ENCODE data around the gene PNPLA6. TPM values are rescaled to one million over a fixed set of nuclear protein-coding genes. Genes with fewer than 3 reads are reported as not detected.

PNPLA6 gene
- total and polyA plus RNA-seq, 2 of the 8 experiments (the other 6 are each of a cell fraction or from before 2014, with no cell fraction given) = 55.1 to 121 TPM

- Histone ChIP-seq H3K4me1 (replicated peaks in 1 of 4; ENCODE audit: control insufficient read depth in 3 of 4, insufficient read depth in 4 of 4, low read length in 3 of 4) (no peaks in the 10 kb centered on the region), H2AK5ac (ENCODE audit: low read depth, low read length) (no peak overlapping the region), H3K18ac (ENCODE audit: extremely low read depth, low read length) (no peak overlapping the region), H4K91ac (replicated peaks; ENCODE audit: insufficient read length, low read length) (no peak overlapping the region), H3K79me1 (ENCODE audit: low read depth, low read length) (no peaks in the 10 kb centered on the region), H2BK5ac (ENCODE audit: low read depth, low read length) (no peak overlapping the region), H2AFZ (ENCODE audit: low read length) (no peak overlapping the region), H2BK20ac (ENCODE audit: low read length) (no peak overlapping the region), H4K5ac (ENCODE audit: insufficient read length, low read depth, low read length) (no peak overlapping the region), H3K4me2 (ENCODE audit: insufficient read depth in 1 of 2, low read depth in 2 of 2, low read length in 2 of 2) (no peak overlapping the region), H3K4me3 (ENCODE audit: extremely low read depth in 1 of 4, insufficient read depth in 2 of 4, low read depth in 3 of 4, low read length in 4 of 4) (no peak overlapping the region), H2BK120ac (replicated peaks; ENCODE audit: low read depth, low read length) (no peak overlapping the region), H2BK15ac (ENCODE audit: low read length) (no peak overlapping the region), H3K36me3 (ENCODE audit: control insufficient read depth in 2 of 4, insufficient read depth in 4 of 4, low read length in 3 of 4) (no peaks in the 10 kb centered on the region), H3K79me2 (ENCODE audit: control insufficient read depth in 1 of 2, insufficient read depth in 2 of 2, low read length in 2 of 2) (no peaks in the 10 kb centered on the region), H3K14ac (ENCODE audit: insufficient read length) (no peak overlapping the region), H3K56ac (replicated peaks; ENCODE audit: insufficient read length, low read depth, low read length) (no peak overlapping the region), H3K23ac (ENCODE audit: insufficient read length) (no peak overlapping the region), H4K20me1 (replicated peaks in 1 of 2; ENCODE audit: control insufficient read depth in 1 of 2, insufficient read depth in 2 of 2, low read length in 2 of 2) (no peaks in the 10 kb centered on the region), H3K23me2 (ENCODE audit: low read depth, low read length) (no peaks in the 10 kb centered on the region), H4K8ac (ENCODE audit: extremely low read depth, insufficient read depth, low read length) (no peak overlapping the region), H3K27ac (ENCODE audit: low read depth, low read length) (no peak overlapping the region), H3K9me3 (ENCODE audit: insufficient read depth in 2 of 2, low read depth in 1 of 2, low read length in 1 of 2) (no peaks in the 10 kb centered on the region), H2BK12ac (ENCODE audit: low read depth, low read length) (no peak overlapping the region), H3K9ac (replicated peaks in 1 of 4; ENCODE audit: extremely low read depth in 1 of 4, low read depth in 3 of 4, low read length in 3 of 4) (no peak overlapping the region), H3K27me3 (replicated peaks in 1 of 4; ENCODE audit: control insufficient read depth in 3 of 4, extremely low read depth in 1 of 4, insufficient read depth in 3 of 4, low read length in 3 of 4) (0 out of 7 replicates have a peak, but pooled peaks cover 0 to 2% (median 0%) of the 10 kb centered on the region in 4 experiments), H3K4ac (replicated peaks; ENCODE audit: insufficient read length, low read depth, low read length) (no peak overlapping the region)
- CTCF ChIA-PET (ENCODE audit: partially characterized antibody) = interaction anchor here (1.0 to 2.8 kb wide), 3 partner anchors 10 to 309 kb away, joined by 3 to 11 read pairs (median 4); partner anchors contain the start of gene LRRC8E
- POLR2A ChIA-PET (ENCODE audit: partially characterized antibody) = no interaction called here
- 94% methylated on average over 6 of the region's 6 CpGs; no CpG with 5 or more reads in 1 of the 2 experiments for WGBS, 2 experiments (ENCODE audit: extremely low coverage in 1 of 2, insufficient coverage in 1 of 2, insufficient read length in 1 of 2, insufficient replicate concordance in 2 of 2, low coverage in 1 of 2, low lambda C conversion rate in 2 of 2, missing lambda C conversion rate in 1 of 2)
- DNase-seq (ENCODE audit: low read depth in 1 of 2, low spot score in 2 of 2) = no peak
- no peak for FAIRE-seq
- TF ChIP-seq SP2 (IDR thresholded peaks at IDR 0.05; ENCODE audit: low read length) = no peak
- TF ChIP-seq JUN (IDR thresholded peaks at IDR 0.05; ENCODE audit: low read depth, low read length) = no peak
- TF ChIP-seq KDM4A (IDR thresholded peaks at IDR 0.05; ENCODE audit: low read depth, low read length, severe bottlenecking) = no peak
- no peak for TF ChIP-seq USF2 (IDR thresholded peaks at IDR 0.05; ENCODE audit: low read length)
- no peak for TF ChIP-seq EGR1 (IDR thresholded peaks at IDR 0.05; ENCODE audit: borderline replicate concordance, low read depth, low read length)
- no peak for TF ChIP-seq EP300 (IDR thresholded peaks at IDR 0.05; ENCODE audit: borderline replicate concordance in 1 of 2, low read depth in 2 of 2, low read length in 2 of 2)
- no peak for TF ChIP-seq RAD21 (IDR thresholded peaks at IDR 0.05 in 1 of 2, conservative IDR thresholded peaks at IDR 0.05 in 1 of 2; ENCODE audit: low read depth in 2 of 2, low read length in 2 of 2)
- no peak for TF ChIP-seq SAP30 (IDR thresholded peaks at IDR 0.05; ENCODE audit: insufficient read depth, insufficient replicate concordance, low read length)
- no peak for TF ChIP-seq POLR2AphosphoS5 (IDR thresholded peaks at IDR 0.05; ENCODE audit: low read depth, low read length)
- TF ChIP-seq YY1 (IDR thresholded peaks at IDR 0.05; ENCODE audit: low read depth, low read length) = no peak
- no peak for TF ChIP-seq ATF3 (IDR thresholded peaks at IDR 0.05; ENCODE audit: insufficient read depth, low read depth, low read length)
Measured at GRCh38 chr19:7579182-7579581, 43.7 kb downstream of the PNPLA6 start.

Measured in H1 (cell line).